ENCODE measurements around the gene TBX10. TPM values are rescaled to one million over a fixed set of nuclear protein-coding genes. Genes with fewer than 3 reads are reported as not detected.
A peak's percentile ranks its signal among the peaks of the same experiment; 100 is the strongest.
"Not testable (repeated sequence)": the region's sequence is repeated elsewhere in the genome, so short reads cannot be mapped to it uniquely, and the experiment has no call there.

TBX10 gene
- total RNA-seq, 2 donors from 2014 or later = not detected

GRCh38 chr11:67645521-67646461, 6.2 kb upstream of the TBX10 start:
- peak overlapping the region; percentile 60 for H3K4me3 Mint-ChIP-seq
- DNase-seq (ENCODE audit: low spot score) (no peak), ATAC-seq (no peak)
- H3K36me3 Mint-ChIP-seq = no peaks in the 10 kb centered on the region
- H3K9me3 Mint-ChIP-seq = no peaks in the 10 kb centered on the region
- peaks cover 21 to 26% of the 10 kb centered on the region in 2 donors for H3K4me1 Mint-ChIP-seq (ENCODE audit: low read depth in 2 of 2)
- H3K27ac Mint-ChIP-seq = peak overlapping the region; percentile 42 to 54
- peaks cover 0 to 3% of the 10 kb centered on the region in 2 donors for H3K27me3 Mint-ChIP-seq

- no peak for DNase-seq (ENCODE audit: low spot score)
These were observed 5.2 kb upstream of the TBX10 start for GRCh38 chr11:67644472-67645418.

GRCh38 chr11:67644042-67644441, 4.5 kb upstream of the TBX10 start:
- no peaks in the 10 kb centered on the region for H3K9me3 Mint-ChIP-seq
- H3K27me3 Mint-ChIP-seq = peaks cover 0 to 3% of the 10 kb centered on the region in 2 donors
- H3K4me1 Mint-ChIP-seq (ENCODE audit: low read depth in 2 of 2) = peaks cover 13 to 14% of the 10 kb centered on the region in 2 donors
- ATAC-seq = no peak
- H3K27ac Mint-ChIP-seq = no peak overlapping the region
- no peak for DNase-seq (ENCODE audit: low spot score)
- H3K36me3 Mint-ChIP-seq = no peaks in the 10 kb centered on the region
- H3K4me3 Mint-ChIP-seq = no peak overlapping the region

More at GRCh38 chr11:67644472-67645418, 5.2 kb upstream of the TBX10 start:
- no peak for ATAC-seq
- no peak overlapping the region for H3K27ac Mint-ChIP-seq
- H3K4me1 Mint-ChIP-seq (ENCODE audit: low read depth in 2 of 2) = peaks cover 14 to 19% of the 10 kb centered on the region in 2 donors
- H3K27me3 Mint-ChIP-seq = peaks cover 0 to 3% of the 10 kb centered on the region in 2 donors
- H3K9me3 Mint-ChIP-seq = no peaks in the 10 kb centered on the region
- H3K36me3 Mint-ChIP-seq = no peaks in the 10 kb centered on the region
- H3K4me3 Mint-ChIP-seq = no peak overlapping the region

GRCh38 chr11:67642173-67643120, 2.9 kb upstream of the TBX10 start:
- Mint-ChIP-seq H3K9me3 (no peaks in the 10 kb centered on the region), H3K27me3 (peaks cover 0 to 3% of the 10 kb centered on the region in 2 donors), H3K36me3 (no peaks in the 10 kb centered on the region), H3K4me3 (no peak overlapping the region), H3K27ac (no peak overlapping the region), H3K4me1 (ENCODE audit: low read depth in 2 of 2) (peaks cover 12 to 14% of the 10 kb centered on the region in 2 donors)
- DNase-seq (ENCODE audit: low spot score) (no peak), ATAC-seq (no peak)

GRCh38 chr11:67641338-67642172, 2.0 kb upstream of the TBX10 start:
- no peak overlapping the region for H3K27ac Mint-ChIP-seq
- no peaks in the 10 kb centered on the region for H3K9me3 Mint-ChIP-seq
- no peaks in the 10 kb centered on the region for H3K36me3 Mint-ChIP-seq
- H3K4me1 Mint-ChIP-seq (ENCODE audit: low read depth in 2 of 2) = peaks cover 9 to 13% of the 10 kb centered on the region in 2 donors
- H3K27me3 Mint-ChIP-seq = peaks cover 0 to 3% of the 10 kb centered on the region in 2 donors
- DNase-seq (ENCODE audit: low spot score) = no peak
- no peak overlapping the region for H3K4me3 Mint-ChIP-seq
- no peak for ATAC-seq

GRCh38 chr11:67640758-67641337, 1.3 kb upstream of the TBX10 start:
- no peak for DNase-seq (ENCODE audit: low spot score)
- no peak for ATAC-seq
- no peak overlapping the region for H3K27ac Mint-ChIP-seq
- no peaks in the 10 kb centered on the region for H3K36me3 Mint-ChIP-seq
- H3K27me3 Mint-ChIP-seq = no peaks in the 10 kb centered on the region
- H3K4me1 Mint-ChIP-seq (ENCODE audit: low read depth in 2 of 2) = peaks cover 4 to 6% of the 10 kb centered on the region in 2 donors
- H3K4me3 Mint-ChIP-seq = no peak overlapping the region
- H3K9me3 Mint-ChIP-seq = no peaks in the 10 kb centered on the region

GRCh38 chr11:67640021-67640757, 626 bp upstream of the TBX10 start:
- no peak overlapping the region for H3K27ac Mint-ChIP-seq
- peak; percentile 72 for DNase-seq (ENCODE audit: low spot score)
- peak; percentile 60 to 76 for ATAC-seq
- peaks cover 4 to 6% of the 10 kb centered on the region in 2 donors for H3K4me1 Mint-ChIP-seq (ENCODE audit: low read depth in 2 of 2)
- no peaks in the 10 kb centered on the region for H3K27me3 Mint-ChIP-seq
- H3K4me3 Mint-ChIP-seq = no peak overlapping the region
- H3K9me3 Mint-ChIP-seq = no peaks in the 10 kb centered on the region
- no peaks in the 10 kb centered on the region for H3K36me3 Mint-ChIP-seq

- ATAC-seq (no peak), DNase-seq (ENCODE audit: low spot score) (no peak)
- no peaks in the 10 kb centered on the region for H3K27me3 Mint-ChIP-seq
- H3K4me1 Mint-ChIP-seq (ENCODE audit: low read depth in 2 of 2) = peaks cover 4 to 6% of the 10 kb centered on the region in 2 donors
- H3K27ac Mint-ChIP-seq = no peak overlapping the region
- no peaks in the 10 kb centered on the region for H3K36me3 Mint-ChIP-seq
- no peak overlapping the region for H3K4me3 Mint-ChIP-seq
- no peaks in the 10 kb centered on the region for H3K9me3 Mint-ChIP-seq
These were observed 777 bp downstream of the TBX10 start for GRCh38 chr11:67638535-67639437.

- not testable (repeated sequence) for H3K9me3 Mint-ChIP-seq; ATAC-seq; H3K27me3 Mint-ChIP-seq; H3K36me3 Mint-ChIP-seq; H3K4me1 Mint-ChIP-seq (ENCODE audit: low read depth in 2 of 2); H3K27ac Mint-ChIP-seq; H3K4me3 Mint-ChIP-seq; DNase-seq (ENCODE audit: low spot score)
These were observed 2.1 kb downstream of the TBX10 start for GRCh38 chr11:67637441-67637840.

- Mint-ChIP-seq H3K27ac (peak overlapping the region in 1 of 2 donors; percentile 4), H3K27me3 (no peaks in the 10 kb centered on the region), H3K4me3 (no peak overlapping the region), H3K4me1 (ENCODE audit: low read depth in 2 of 2) (peaks cover 5 to 6% of the 10 kb centered on the region in 2 donors), H3K36me3 (no peaks in the 10 kb centered on the region), H3K9me3 (no peaks in the 10 kb centered on the region)
- no peak for DNase-seq (ENCODE audit: low spot score)
- no peak for ATAC-seq
These were observed 2.6 kb downstream of the TBX10 start for GRCh38 chr11:67636962-67637361.

GRCh38 chr11:67635231-67635521, 4.4 kb downstream of the TBX10 start:
- no peaks in the 10 kb centered on the region for H3K36me3 Mint-ChIP-seq
- ATAC-seq (no peak), DNase-seq (ENCODE audit: low spot score) (no peak)
- H3K4me3 Mint-ChIP-seq = no peak overlapping the region
- no peaks in the 10 kb centered on the region for H3K9me3 Mint-ChIP-seq
- H3K4me1 Mint-ChIP-seq (ENCODE audit: low read depth in 2 of 2) = peaks cover 11 to 13% of the 10 kb centered on the region in 2 donors
- H3K27ac Mint-ChIP-seq = no peak overlapping the region
- H3K27me3 Mint-ChIP-seq = no peaks in the 10 kb centered on the region
